ENCODE results near the gene NRP2. TPM values are rescaled to one million over a fixed set of nuclear protein-coding genes. Genes with fewer than 3 reads are reported as not detected.

Gene NRP2
- total RNA-seq: 31.8 TPM

GRCh38 chr2:205682239-205682970, at the start of gene NRP2:
TSS of gene NRP2 (plus strand) at chr2:205682501. CDS start at chr2:205683291, 790 bp downstream.
- H3K4me3 ChIP-seq (ENCODE audit: low read length in 3 of 3): peak within 1 kb of the TSS; percentile 70 to 73 (median 71)
- H3K4me1 ChIP-seq (ENCODE audit: control insufficient read depth in 3 of 3, insufficient read depth in 3 of 3, low read length in 3 of 3): peaks cover 17 to 21% (median 17%) of the 10 kb centered on the region in 3 donors
- H3K27ac ChIP-seq (ENCODE audit: low read depth, low read length): peak within 1 kb of the TSS; percentile 69
- peaks cover 17 to 51% (median 46%) of the 10 kb centered on the region in 3 donors for H3K27me3 ChIP-seq (ENCODE audit: control insufficient read depth in 3 of 3, insufficient read depth in 3 of 3, low read length in 3 of 3)
- no peaks in the 10 kb centered on the region for H3K9me3 ChIP-seq (ENCODE audit: control insufficient read depth in 3 of 3, low read length in 3 of 3)
- H3K36me3 ChIP-seq (ENCODE audit: control insufficient read depth in 3 of 3, insufficient read depth in 3 of 3, low read length in 3 of 3): no peaks in the 10 kb centered on the region
- peak within 1 kb of the TSS; percentile 59 to 62 (median 61) for H3K9ac ChIP-seq (ENCODE audit: low read depth in 1 of 3, low read length in 3 of 3)

GRCh38 chr2:205633994-205634393, 48.3 kb upstream of the NRP2 start:
- Histone ChIP-seq H3K4me1 (ENCODE audit: control insufficient read depth in 3 of 3, insufficient read depth in 3 of 3, low read length in 3 of 3) (no peaks in the 10 kb centered on the region), H3K27me3 (ENCODE audit: control insufficient read depth in 3 of 3, insufficient read depth in 3 of 3, low read length in 3 of 3) (no peaks in the 10 kb centered on the region), H3K36me3 (ENCODE audit: control insufficient read depth in 3 of 3, insufficient read depth in 3 of 3, low read length in 3 of 3) (no peaks in the 10 kb centered on the region), H3K9ac (ENCODE audit: low read depth in 1 of 3, low read length in 3 of 3) (no peak overlapping the region), H3K9me3 (ENCODE audit: control insufficient read depth in 3 of 3, low read length in 3 of 3) (no peaks in the 10 kb centered on the region), H3K27ac (ENCODE audit: low read depth, low read length) (no peak overlapping the region), H3K4me3 (ENCODE audit: low read length in 3 of 3) (no peak overlapping the region)

DNA sequence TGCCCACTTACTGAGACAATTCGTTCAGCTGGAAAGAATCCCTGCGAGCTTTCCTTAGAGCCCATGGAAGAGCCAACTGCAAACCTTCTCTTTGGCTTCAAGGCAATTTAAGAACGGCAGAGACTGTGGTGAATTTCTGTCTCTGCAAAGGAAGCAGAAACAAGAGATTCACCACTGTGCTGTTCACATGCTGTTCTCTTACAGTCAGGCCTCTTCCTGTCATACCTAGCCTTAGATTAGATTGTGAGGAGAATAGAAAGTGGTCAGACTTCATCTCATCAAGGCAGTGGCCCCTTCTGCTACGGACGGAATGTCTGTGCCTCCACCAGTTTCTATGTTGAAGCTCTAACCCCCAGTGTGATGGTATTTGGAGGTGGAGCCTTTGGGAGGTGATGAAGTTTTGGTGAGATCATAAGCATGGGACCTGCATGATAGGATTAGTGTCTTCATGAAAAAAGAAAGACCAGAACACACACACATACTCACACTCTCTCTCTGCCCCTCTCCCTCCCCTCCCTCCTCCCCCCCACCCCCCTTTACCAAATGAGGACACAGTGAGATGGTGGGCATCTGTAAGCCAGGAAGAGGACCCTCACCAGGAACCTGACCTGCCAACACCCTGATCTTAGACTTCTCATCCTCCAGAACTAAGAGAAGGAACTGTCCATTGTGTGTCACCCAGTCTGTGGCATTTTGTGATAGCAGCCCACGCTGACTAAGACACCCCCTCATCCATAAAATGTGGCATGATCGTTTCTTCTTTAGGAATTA, 45.6 kb upstream of the NRP2 start:
- H3K36me3 ChIP-seq (ENCODE audit: control insufficient read depth in 3 of 3, insufficient read depth in 3 of 3, low read length in 3 of 3): no peaks in the 10 kb centered on the region
- peaks cover 0 to 9% (median 0%) of the 10 kb centered on the region in 3 donors for H3K9me3 ChIP-seq (ENCODE audit: control insufficient read depth in 3 of 3, low read length in 3 of 3)
- H3K4me1 ChIP-seq (ENCODE audit: control insufficient read depth in 3 of 3, insufficient read depth in 3 of 3, low read length in 3 of 3): no peaks in the 10 kb centered on the region
- H3K27me3 ChIP-seq (ENCODE audit: control insufficient read depth in 3 of 3, insufficient read depth in 3 of 3, low read length in 3 of 3): no peaks in the 10 kb centered on the region
- no peak overlapping the region for H3K9ac ChIP-seq (ENCODE audit: low read depth in 1 of 3, low read length in 3 of 3)
- H3K4me3 ChIP-seq (ENCODE audit: low read length in 3 of 3): no peak overlapping the region
- H3K27ac ChIP-seq (ENCODE audit: low read depth, low read length): no peak overlapping the region

DNA sequence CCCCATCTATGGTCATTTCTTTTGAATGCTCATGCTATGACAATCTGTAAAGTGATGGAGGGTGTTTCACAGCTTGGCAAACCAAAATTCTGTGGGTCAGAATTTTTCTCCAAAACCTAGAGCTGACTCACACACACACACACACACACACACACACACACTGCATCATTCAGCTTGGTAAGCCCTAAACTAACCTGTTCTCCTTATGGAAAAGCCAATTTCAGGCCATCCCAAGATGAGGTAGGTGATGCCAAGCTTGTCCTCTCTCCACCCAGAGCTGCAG, 45.0 kb upstream of the NRP2 start:
- Histone ChIP-seq H3K27me3 (ENCODE audit: control insufficient read depth in 3 of 3, insufficient read depth in 3 of 3, low read length in 3 of 3) (no peaks in the 10 kb centered on the region), H3K9ac (ENCODE audit: low read depth in 1 of 3, low read length in 3 of 3) (no peak overlapping the region), H3K36me3 (ENCODE audit: control insufficient read depth in 3 of 3, insufficient read depth in 3 of 3, low read length in 3 of 3) (no peaks in the 10 kb centered on the region), H3K4me1 (ENCODE audit: control insufficient read depth in 3 of 3, insufficient read depth in 3 of 3, low read length in 3 of 3) (no peaks in the 10 kb centered on the region), H3K27ac (ENCODE audit: low read depth, low read length) (no peak overlapping the region), H3K9me3 (ENCODE audit: control insufficient read depth in 3 of 3, low read length in 3 of 3) (peaks cover 0 to 9% (median 0%) of the 10 kb centered on the region in 3 donors), H3K4me3 (ENCODE audit: low read length in 3 of 3) (no peak overlapping the region)

DNA sequence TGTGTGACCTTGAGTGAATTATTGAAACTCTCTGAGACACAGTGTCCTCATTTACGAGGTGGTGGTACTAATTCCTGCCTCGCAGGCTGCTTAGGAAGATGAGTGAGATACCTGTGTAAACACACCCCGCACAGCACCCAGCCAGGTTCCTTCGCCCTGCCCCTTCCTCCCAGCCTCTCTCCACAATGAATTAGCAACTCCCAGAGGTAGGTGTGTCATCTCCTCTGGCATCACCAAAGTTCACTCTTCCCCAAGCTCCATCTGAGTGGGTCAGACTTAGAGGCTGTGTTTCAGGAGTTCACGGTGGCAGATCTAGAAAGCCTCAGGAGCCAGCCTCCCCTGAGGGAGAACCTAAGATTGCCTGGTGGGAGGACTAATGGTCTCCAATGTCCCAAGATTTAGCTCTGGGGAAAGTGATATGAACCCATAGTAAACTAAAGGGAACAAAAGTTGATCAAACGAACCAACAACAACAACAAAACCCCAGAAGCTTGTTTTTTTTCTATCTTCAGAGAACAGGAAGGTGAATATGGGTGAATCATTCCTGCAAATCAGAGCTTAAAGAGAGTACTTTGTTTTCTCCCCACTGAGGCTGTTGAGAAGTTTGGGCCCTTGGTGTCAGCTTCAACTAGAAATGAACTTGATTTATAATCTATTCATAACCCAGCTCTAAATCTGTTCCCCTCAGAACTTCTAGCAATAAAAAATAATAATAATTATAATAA, 44.4 kb upstream of the NRP2 start:
- H3K4me3 ChIP-seq (ENCODE audit: low read length in 3 of 3): no peak overlapping the region
- no peak overlapping the region for H3K27ac ChIP-seq (ENCODE audit: low read depth, low read length)
- H3K9ac ChIP-seq (ENCODE audit: low read depth in 1 of 3, low read length in 3 of 3): no peak overlapping the region
- no peaks in the 10 kb centered on the region for H3K36me3 ChIP-seq (ENCODE audit: control insufficient read depth in 3 of 3, insufficient read depth in 3 of 3, low read length in 3 of 3)
- H3K27me3 ChIP-seq (ENCODE audit: control insufficient read depth in 3 of 3, insufficient read depth in 3 of 3, low read length in 3 of 3): no peaks in the 10 kb centered on the region
- no peaks in the 10 kb centered on the region for H3K4me1 ChIP-seq (ENCODE audit: control insufficient read depth in 3 of 3, insufficient read depth in 3 of 3, low read length in 3 of 3)
- H3K9me3 ChIP-seq (ENCODE audit: control insufficient read depth in 3 of 3, low read length in 3 of 3): peaks cover 0 to 9% (median 0%) of the 10 kb centered on the region in 3 donors

DNA sequence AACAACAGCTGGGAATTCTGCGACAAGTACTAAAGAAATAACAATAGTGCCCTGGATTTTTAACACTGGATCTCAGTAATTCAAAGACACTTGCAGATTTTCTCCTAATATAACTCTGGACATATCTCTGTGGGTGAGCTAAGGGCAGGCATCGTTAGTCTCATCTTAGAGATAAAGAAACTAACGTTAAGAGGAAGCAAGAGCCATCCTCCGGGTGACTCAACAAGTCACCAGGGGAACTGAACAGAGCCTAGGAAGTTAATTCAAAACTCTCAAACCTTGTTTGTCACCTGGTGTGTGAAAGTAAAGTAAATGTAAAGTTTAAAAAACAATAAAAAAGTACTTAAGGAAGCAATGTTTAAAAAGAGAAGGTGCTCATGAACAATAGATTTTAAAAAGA, 41.6 kb upstream of the NRP2 start:
- no peak overlapping the region for H3K27ac ChIP-seq (ENCODE audit: low read depth, low read length)
- H3K27me3 ChIP-seq (ENCODE audit: control insufficient read depth in 3 of 3, insufficient read depth in 3 of 3, low read length in 3 of 3): no peaks in the 10 kb centered on the region
- H3K36me3 ChIP-seq (ENCODE audit: control insufficient read depth in 3 of 3, insufficient read depth in 3 of 3, low read length in 3 of 3): no peaks in the 10 kb centered on the region
- H3K9ac ChIP-seq (ENCODE audit: low read depth in 1 of 3, low read length in 3 of 3): no peak overlapping the region
- H3K4me1 ChIP-seq (ENCODE audit: control insufficient read depth in 3 of 3, insufficient read depth in 3 of 3, low read length in 3 of 3): no peaks in the 10 kb centered on the region
- peaks cover 0 to 9% (median 0%) of the 10 kb centered on the region in 3 donors for H3K9me3 ChIP-seq (ENCODE audit: control insufficient read depth in 3 of 3, low read length in 3 of 3)
- H3K4me3 ChIP-seq (ENCODE audit: low read length in 3 of 3): no peak overlapping the region

DNA sequence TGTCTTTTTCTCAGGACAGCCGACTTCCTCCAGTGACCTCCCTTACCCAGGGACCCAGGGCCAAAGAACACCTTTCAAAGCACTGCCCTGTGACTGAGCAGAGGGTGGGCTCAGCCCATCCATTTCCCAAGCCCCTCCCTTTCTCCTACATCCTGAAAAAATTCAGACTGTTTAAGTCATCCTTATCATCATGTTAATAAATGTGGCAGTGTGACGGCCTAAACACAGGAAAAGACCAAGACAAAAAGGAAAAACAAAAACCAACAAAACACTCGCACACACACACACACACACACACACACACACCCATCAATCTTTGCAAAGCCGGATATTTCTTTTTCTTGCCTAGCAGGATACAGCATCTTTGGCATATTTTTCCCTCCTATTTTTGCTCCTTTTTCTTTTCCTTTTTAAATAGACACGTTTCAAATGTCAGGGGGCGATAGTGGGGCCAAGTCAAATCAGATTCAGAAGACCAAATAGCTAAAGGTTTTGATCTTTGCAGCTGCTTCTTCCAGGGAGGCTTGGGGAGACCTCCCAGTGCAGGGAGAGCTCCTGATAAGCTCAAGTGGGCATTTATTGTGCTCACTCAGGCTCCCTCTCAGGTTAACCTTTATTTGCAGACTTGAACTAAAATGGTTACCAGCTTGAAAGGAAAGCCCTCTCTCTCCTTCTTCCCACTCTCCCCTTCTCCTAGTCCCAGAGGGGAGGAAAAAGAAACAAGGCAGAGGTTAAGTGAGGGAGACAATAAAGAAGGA, 39.5 kb upstream of the NRP2 start:
- Histone ChIP-seq H3K9me3 (ENCODE audit: control insufficient read depth in 3 of 3, low read length in 3 of 3) (peaks cover 0 to 9% (median 0%) of the 10 kb centered on the region in 3 donors), H3K27me3 (ENCODE audit: control insufficient read depth in 3 of 3, insufficient read depth in 3 of 3, low read length in 3 of 3) (no peaks in the 10 kb centered on the region), H3K27ac (ENCODE audit: low read depth, low read length) (no peak overlapping the region), H3K4me1 (ENCODE audit: control insufficient read depth in 3 of 3, insufficient read depth in 3 of 3, low read length in 3 of 3) (no peaks in the 10 kb centered on the region), H3K4me3 (ENCODE audit: low read length in 3 of 3) (no peak overlapping the region), H3K36me3 (ENCODE audit: control insufficient read depth in 3 of 3, insufficient read depth in 3 of 3, low read length in 3 of 3) (no peaks in the 10 kb centered on the region), H3K9ac (ENCODE audit: low read depth in 1 of 3, low read length in 3 of 3) (no peak overlapping the region)

- H3K36me3 ChIP-seq (ENCODE audit: control insufficient read depth in 3 of 3, insufficient read depth in 3 of 3, low read length in 3 of 3): no peaks in the 10 kb centered on the region
- no peak overlapping the region for H3K27ac ChIP-seq (ENCODE audit: low read depth, low read length)
Measured at GRCh38 chr2:205643391-205643885, 38.9 kb upstream of the NRP2 start.

DNA sequence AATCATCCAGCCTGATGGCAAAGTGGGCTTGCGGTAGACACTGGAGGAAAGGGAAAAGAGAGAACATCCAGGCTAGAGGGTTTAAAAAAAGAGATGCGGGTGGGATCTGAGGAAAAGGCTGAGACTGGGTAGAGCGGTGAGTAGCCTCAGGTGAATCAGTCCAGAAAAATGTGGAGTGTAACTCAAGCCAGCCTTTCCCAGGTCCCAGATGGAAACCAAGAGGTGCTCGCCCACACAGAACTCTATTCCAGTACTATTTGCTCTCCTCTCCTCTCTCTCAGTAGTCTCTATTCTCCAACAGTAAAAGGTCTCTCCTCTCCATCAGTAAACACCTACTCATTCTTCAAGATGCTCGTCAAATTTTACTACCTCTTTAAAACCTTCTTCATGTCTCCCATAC, 38.3 kb upstream of the NRP2 start:
- H3K9me3 ChIP-seq (ENCODE audit: control insufficient read depth in 3 of 3, low read length in 3 of 3): peaks cover 0 to 9% (median 0%) of the 10 kb centered on the region in 3 donors
- no peak overlapping the region for H3K27ac ChIP-seq (ENCODE audit: low read depth, low read length)
- H3K4me1 ChIP-seq (ENCODE audit: control insufficient read depth in 3 of 3, insufficient read depth in 3 of 3, low read length in 3 of 3): no peaks in the 10 kb centered on the region
- no peak overlapping the region for H3K4me3 ChIP-seq (ENCODE audit: low read length in 3 of 3)
- no peaks in the 10 kb centered on the region for H3K27me3 ChIP-seq (ENCODE audit: control insufficient read depth in 3 of 3, insufficient read depth in 3 of 3, low read length in 3 of 3)
- H3K36me3 ChIP-seq (ENCODE audit: control insufficient read depth in 3 of 3, insufficient read depth in 3 of 3, low read length in 3 of 3): no peaks in the 10 kb centered on the region
- no peak overlapping the region for H3K9ac ChIP-seq (ENCODE audit: low read depth in 1 of 3, low read length in 3 of 3)

More at GRCh38 chr2:205643391-205643885, 38.9 kb upstream of the NRP2 start:
- H3K4me3 ChIP-seq (ENCODE audit: low read length in 3 of 3): no peak overlapping the region
- H3K9ac ChIP-seq (ENCODE audit: low read depth in 1 of 3, low read length in 3 of 3): no peak overlapping the region
- peaks cover 0 to 9% (median 0%) of the 10 kb centered on the region in 3 donors for H3K9me3 ChIP-seq (ENCODE audit: control insufficient read depth in 3 of 3, low read length in 3 of 3)
- H3K4me1 ChIP-seq (ENCODE audit: control insufficient read depth in 3 of 3, insufficient read depth in 3 of 3, low read length in 3 of 3): no peaks in the 10 kb centered on the region
- no peaks in the 10 kb centered on the region for H3K27me3 ChIP-seq (ENCODE audit: control insufficient read depth in 3 of 3, insufficient read depth in 3 of 3, low read length in 3 of 3)
